Heart left ventricle (tissue), 16 donors: ENCODE results near the gene CACNA1C. TPM values are rescaled to one million over a fixed set of nuclear protein-coding genes. Genes with fewer than 3 reads are reported as not detected.
A peak's percentile ranks its signal among the peaks of the same experiment; 100 is the strongest.

Source experiments
- ATAC-seq, 4 donors: fragments of 200-7000 bp; cut with Tn5 transposase; one replicate each; pipeline ENCODE4 v1.9.1; 2020 to 2022; ENCODE audit warnings: moderate library complexity in 4 of 4, mild to moderate bottlenecking in 3 of 4, moderate number of reproducible peaks in 1 of 4
- DNase-seq, 5 donors: peaks; one replicate each; pipeline ENCODE4 v3.0.0-alpha.2; 2020
- H3K27ac ChIP-seq, 12 donors: fragments of 200-600 bp; sonication (generic) in 4 of 12; one replicate each; pipeline versions ENCODE4 v1.5.0 to v1.8.0; 2016 to 2022; ENCODE audit warnings: mild to moderate bottlenecking in 2 of 12
- H3K27me3 ChIP-seq, 9 donors: fragments of 200-600 bp; sonication (generic) in 2 of 9; one replicate each; pipeline versions ENCODE4 v1.5.1 to v1.8.0; 2016 to 2022; ENCODE audit warnings: mild to moderate bottlenecking in 3 of 9
- H3K36me3 ChIP-seq, 9 donors: fragments of 200-600 bp; sonication (generic) in 2 of 9; one replicate each; pipeline versions ENCODE4 v1.5.0 to v1.8.0; 2018 to 2022; ENCODE audit warnings: mild to moderate bottlenecking in 2 of 9
- H3K4me1 ChIP-seq, 12 donors: fragments of 200-600 bp; sonication (generic) in 4 of 12; one replicate each; pipeline versions ENCODE4 v1.5.0 to v1.8.0; 2016 to 2022; ENCODE audit warnings: mild to moderate bottlenecking in 3 of 12
- H3K4me3 ChIP-seq, 12 donors: fragments of 200-600 bp; sonication (generic) in 4 of 12; one replicate each; pipeline versions ENCODE4 v1.5.0 to v1.8.0; 2017 to 2022; ENCODE audit warnings: mild to moderate bottlenecking in 9 of 12, moderate library complexity in 4 of 12
- H3K9me3 ChIP-seq, 12 donors: fragments of 200-600 bp; sonication (generic) in 4 of 12; one replicate each; pipeline versions ENCODE4 v1.5.0 to v1.8.0; 2016 to 2022; ENCODE audit warnings: mild to moderate bottlenecking in 1 of 12
- CTCF ChIP-seq, 12 donors: fragments of 200-600 bp; sonication (generic) in 4 of 12; IDR thresholded peaks; one replicate each; pipeline versions ENCODE4 v1.5.0 to v1.8.0; 2018 to 2022; ENCODE audit warnings: antibody characterized with exemption in 12 of 12, mild to moderate bottlenecking in 5 of 12
- POLR2A ChIP-seq, 2 donors: fragments of 450-650 bp; IDR thresholded peaks; one replicate each; pipeline ENCODE4 v1.6.1; 2017; ENCODE audit warnings: antibody characterized with exemption in 2 of 2, mild to moderate bottlenecking in 2 of 2, moderate library complexity in 2 of 2
- WGBS, 4 donors: extraction: QIAGEN DNeasy Blood & Tissue Kit in 2 of 4; methylation state at CpG; one replicate each; pipeline versions ENCODE4 v1.1.5 to v1.1.7; 2013 to 2018; 5-methylcytosine and 5-hydroxymethylcytosine counted together
- intact Hi-C, 10 donors: fragments of 100-400 bp; cut with DNase I; formaldehyde crosslinking; loops; one replicate each; pipeline versions ENCODE4 v1.11.1 to v1.14.2; 2022
- polyA plus RNA-seq, 2 donors: library from polyadenylated mRNA; stranded (reverse); fragments of 200-250 nt; gene quantifications; one replicate each; pipeline ENCODE4 v1.2.3, GENCODE V29; 2013
- total RNA-seq, 9 donors: library from RNA; depleted of rRNA in 2 of 9; stranded (reverse); fragments of >200 nt in 2 of 9; fragmentation: NEBNext Ultra II Directional in 3 of 9; extraction: Animal tissue kit (Norgen Biotek cat#: 25700) in 3 of 9; gene quantifications; one replicate each; pipeline versions ENCODE4 v1.1.0 to v1.2.4, GENCODE V29; 2016 to 2023
- donor health status: ischemic (EF 13 %, LVEDD 7.1; RV severe dilation, severe dysfunction).
- donor health status: healthy with polysubstance abuse.
- donor health status: DM: no; HTN: yes; CAD: no.
- donor health status: DM: no; HTN: no; CAD: no.
- donor health status: ischemic (EF 25% LVEDD 6.9; RV normal size, moderate dysfunction).
- donor health status: ischemic (EF 25% LVEDD 5.7; RV mildly dilated, moderate dysfunction).
- donor health status: healthy.
- donor health status: DM: yes; HTN: yes; CAD: no.
- donor health status: ischemic (EF 35%, LVEDD 5.7; RV mildly dilated, moderate dysfunction).
- donor health status: nonischemic (EF 11% LVEDD 7.7; RV severe dilation, severe dysfunction).
- donor health status: DM: yes; HTN: yes; CAD: no.
- donor health status: PGD.
- donor health status: ischemic (EF 29% LVEDD 5.4; RV normal size, mild dysfunction).
- donor health status: nonischemic (EF 23%, LVEDD 6.1; RV moderate dilation, normal function).

Gene CACNA1C
- total and polyA plus RNA-seq, 11 donors, result 41.9 to 196 (median 164) TPM

- no peaks in the 10 kb centered on the region for H3K27me3 ChIP-seq
- 17 to 24% (median 18%) methylated on average over 4 of the region's 4 CpGs for WGBS, 4 donors
- peaks cover 0 to 4% (median 0%) of the 10 kb centered on the region in 9 donors for H3K36me3 ChIP-seq
- H3K27ac ChIP-seq, result peak overlapping the region; percentile 13 to 76 (median 56)
- H3K4me3 ChIP-seq, result no peak overlapping the region
- ATAC-seq, result peak; percentile 18 to 83 (median 70)
- peaks cover 0 to 7% (median 0%) of the 10 kb centered on the region in 12 donors for H3K9me3 ChIP-seq
- peak in 3 of 5 donors; percentile 41 to 76 (median 65) for DNase-seq
- TF ChIP-seq POLR2A (IDR thresholded peaks at IDR 0.05), result no peak
- TF ChIP-seq CTCF (IDR thresholded peaks at IDR 0.05), result no peak
- H3K4me1 ChIP-seq, result peaks cover 4 to 72% (median 49%) of the 10 kb centered on the region in 12 donors
- intact Hi-C loops, result no loop called here
These were observed 31.9 kb downstream of the CACNA1C start for GRCh38 chr12:2084553-2085296.

DNA sequence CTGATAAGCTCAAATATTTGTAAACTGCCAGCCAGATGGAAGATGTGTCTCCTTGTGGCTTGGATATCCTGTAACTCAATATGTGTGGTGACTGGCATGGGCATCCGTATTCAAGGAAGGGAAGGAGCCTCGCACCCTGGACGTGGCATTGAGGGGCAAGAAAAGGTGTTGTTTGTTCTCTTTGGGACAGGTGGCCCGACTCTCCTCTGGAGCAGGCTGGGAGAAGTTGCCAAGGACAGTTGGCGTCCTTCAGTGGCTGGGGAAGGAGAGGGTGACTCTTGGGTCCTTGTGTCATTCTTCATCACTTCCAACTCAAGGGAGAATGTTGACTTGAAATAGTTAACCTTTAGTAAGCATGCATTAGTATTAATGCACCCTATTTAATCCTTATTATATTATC is 39.6 kb downstream of the CACNA1C start:
- Histone ChIP-seq H3K36me3 (peaks cover 0 to 9% (median 0%) of the 10 kb centered on the region in 9 donors), H3K27ac (peak overlapping the region; percentile 1 to 95 (median 84)), H3K4me1 (peaks cover 5 to 70% (median 43%) of the 10 kb centered on the region in 12 donors), H3K9me3 (no peaks in the 10 kb centered on the region), H3K4me3 (no peak overlapping the region), H3K27me3 (no peaks in the 10 kb centered on the region)
- 82 to 91% (median 85%) methylated on average over 5 of the region's 5 CpGs for WGBS, 4 donors
- TF ChIP-seq CTCF (IDR thresholded peaks at IDR 0.05) (no peak), POLR2A (IDR thresholded peaks at IDR 0.05) (no peak)
- DNase-seq (no peak), ATAC-seq (no peak)
- intact Hi-C loops, result no loop called here

- no peaks in the 10 kb centered on the region for H3K9me3 ChIP-seq
- ATAC-seq (peak; percentile 74 to 89 (median 83)), DNase-seq (peak in 4 of 5 donors; percentile 59 to 83 (median 74))
- peaks cover 5 to 74% (median 47%) of the 10 kb centered on the region in 12 donors for H3K4me1 ChIP-seq
- WGBS, 4 donors, result 46 to 64% (median 56%) methylated on average over 6 of the region's 6 CpGs
- H3K27ac ChIP-seq, result peak overlapping the region; percentile 67 to 95 (median 84)
- TF ChIP-seq CTCF (IDR thresholded peaks at IDR 0.05) (no peak), POLR2A (IDR thresholded peaks at IDR 0.05) (peak in 1 of 2 donors; percentile 17)
- no peaks in the 10 kb centered on the region for H3K27me3 ChIP-seq
- H3K36me3 ChIP-seq, result peaks cover 0 to 9% (median 0%) of the 10 kb centered on the region in 9 donors
- intact Hi-C loops, result no loop called here
- H3K4me3 ChIP-seq, result no peak overlapping the region
These were observed 40.1 kb downstream of the CACNA1C start for GRCh38 chr12:2092890-2093289.

DNA sequence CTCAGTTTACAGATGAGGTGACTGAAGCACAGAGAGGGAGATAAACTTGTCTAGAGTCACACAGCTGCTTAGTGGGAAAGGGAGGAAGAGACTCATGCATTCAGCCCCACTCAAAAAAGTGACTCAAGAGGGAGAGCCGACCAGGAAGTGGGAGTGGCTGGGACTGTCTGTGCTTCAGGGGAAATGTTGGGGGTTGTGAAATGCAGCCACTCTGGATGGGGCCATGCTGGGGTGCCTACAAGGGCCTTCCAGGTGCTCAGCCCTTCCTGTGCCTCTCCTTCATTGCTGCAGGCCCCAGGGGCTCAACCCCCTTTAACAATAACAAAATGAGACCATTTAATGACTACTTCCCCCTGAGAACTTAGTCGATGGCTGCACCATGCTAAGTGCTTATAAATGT is 41.8 kb downstream of the CACNA1C start:
- peak overlapping the region in 10 of 12 donors; percentile 20 to 95 (median 87) for H3K27ac ChIP-seq
- ATAC-seq, result no peak
- peaks cover 0 to 7% (median 0%) of the 10 kb centered on the region in 9 donors for H3K36me3 ChIP-seq
- peaks cover 5 to 86% (median 57%) of the 10 kb centered on the region in 12 donors for H3K4me1 ChIP-seq
- no peaks in the 10 kb centered on the region for H3K27me3 ChIP-seq
- H3K9me3 ChIP-seq, result no peaks in the 10 kb centered on the region
- 11 to 13% (median 13%) methylated on average over 2 of the region's 2 CpGs for WGBS, 4 donors
- TF ChIP-seq POLR2A (IDR thresholded peaks at IDR 0.05) (no peak), CTCF (IDR thresholded peaks at IDR 0.05) (no peak)
- no peak for DNase-seq
- H3K4me3 ChIP-seq, result no peak overlapping the region
- intact Hi-C loops, result no loop called here
